GM19397 (cell line): ENCODE results near the gene RUNDC1.

Experiments used
- ATAC-seq: cut with Tn5 transposase; IDR thresholded peaks from one replicate; pipeline ENCODE4 v1.9.1; 2021; ENCODE audit warnings: mild to moderate bottlenecking, moderate library complexity; ENCODE audit not compliant: unreplicated experiment

The RUNDC1 gene

GRCh38 chr17:43034894-43035293, 54.5 kb downstream of the RUNDC1 start:
- no peak for ATAC-seq

GRCh38 chr17:43039646-43040045, 59.3 kb downstream of the RUNDC1 start:
- ATAC-seq, result no peak

- ATAC-seq, result no peak
These were observed 60.3 kb downstream of the RUNDC1 start for GRCh38 chr17:43040655-43041054.

- no peak for ATAC-seq
These were observed 61.8 kb downstream of the RUNDC1 start for GRCh38 chr17:43042025-43042628.
